ENCODE results near the gene DLX5. TPM values are rescaled to one million over a fixed set of nuclear protein-coding genes. Genes with fewer than 3 reads are reported as not detected.

DLX5 gene
- total RNA-seq (ENCODE audit: low replicate concordance) = not detected in 2 replicates

GRCh38 chr7:97024209-97025129 lies at the start of gene DLX5:
DLX5 (minus strand) TSS chr7:97024831; CDS start chr7:97024623, 208 bp downstream.

GRCh38 chr7:97005183-97006054 lies 19.2 kb downstream of the DLX5 start, which contains the start of gene DLX6:
DLX6 (plus strand) TSS chr7:97005553; CDS start chr7:97005978, 425 bp downstream.

Other genes starting within 250 kb of the DLX5 start
- gene DLX6, start 19.3 kb downstream of the DLX5 start, total RNA-seq (ENCODE audit: low replicate concordance) = not detected in 2 replicates
- gene SDHAF3, start 92.9 kb upstream of the DLX5 start, total RNA-seq (ENCODE audit: low replicate concordance) = 8.9 and 14.0 TPM in 2 replicates